Activated naive CD4-positive, alpha-beta T cell treated with anti-CD3 and anti-CD28 coated beads for 36 hours (primary cell): Measurements from ENCODE around the gene NEK11. TPM values are rescaled to one million over a fixed set of nuclear protein-coding genes. Genes with fewer than 3 reads are reported as not detected.

ENCODE experiments used
- CTCF ChIA-PET: fragments of 350-600 bp; sonication (Branson Sonifier 250); formaldehyde crosslinking; loops from one replicate; lab custom pipeline; 2021; ENCODE audit warnings: antibody characterized with exemption; lab: Charles Lee
- DNase-seq: peaks from one replicate; pipeline ENCODE4 v3.0.0-alpha.2; 2020
- H3K27ac Mint-ChIP-seq: one replicate; pipeline ENCODE4 v1.8.0; 2021; ENCODE audit warnings: mild to moderate bottlenecking, mixed read lengths
- H3K27me3 Mint-ChIP-seq: one replicate; pipeline ENCODE4 v1.8.0; 2021; ENCODE audit warnings: low read depth, mixed read lengths
- H3K36me3 Mint-ChIP-seq: one replicate; pipeline ENCODE4 v1.8.0; 2021; ENCODE audit warnings: low read depth, mixed read lengths
- H3K4me1 Mint-ChIP-seq: one replicate; pipeline ENCODE4 v1.8.0; 2021; ENCODE audit warnings: low read depth, mixed read lengths
- H3K4me3 Mint-ChIP-seq: one replicate; pipeline ENCODE4 v1.8.0; 2021; ENCODE audit warnings: mild to moderate bottlenecking, moderate library complexity, mixed read lengths
- H3K9me3 Mint-ChIP-seq: one replicate; pipeline ENCODE4 v1.8.0; 2021; ENCODE audit warnings: mixed read lengths
- intact Hi-C: fragments of 100-400 bp; cut with micrococcal nuclease; formaldehyde crosslinking; loops from one replicate; pipeline ENCODE4 v1.15.1; 2023
- total RNA-seq, 2 experiments: library from RNA; stranded (reverse); gene quantifications; one replicate each; pipeline ENCODE4 v1.2.3, GENCODE V29; 2021

NEK11 gene
- total RNA-seq, 2 experiments from 2014 or later: 1.1 to 1.9 TPM

DNA sequence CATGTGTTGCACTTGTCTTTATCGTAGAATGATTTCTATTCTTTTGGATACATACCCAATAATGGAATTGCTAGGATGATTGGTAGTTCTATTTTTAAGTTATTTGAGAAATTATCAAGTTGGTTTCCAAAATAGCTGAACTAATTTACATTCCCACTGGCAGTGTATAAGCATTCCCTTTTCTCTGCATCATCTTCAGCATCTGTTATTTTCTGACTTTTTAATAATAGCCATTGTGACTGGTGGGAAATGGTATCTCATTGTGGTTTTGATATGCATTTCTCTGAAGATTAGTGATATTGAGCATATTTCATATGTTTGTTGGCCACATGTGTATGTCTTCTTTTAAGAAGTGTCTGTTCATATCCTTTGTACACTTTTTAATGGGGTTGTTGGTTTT lies 273.2 kb downstream of the NEK11 start:
- no peak overlapping the region for H3K4me3 Mint-ChIP-seq
- intact Hi-C loops: no loop called here
- no peaks in the 10 kb centered on the region for H3K9me3 Mint-ChIP-seq
- DNase-seq: no peak
- no peaks in the 10 kb centered on the region for H3K4me1 Mint-ChIP-seq
- H3K36me3 Mint-ChIP-seq: no peaks in the 10 kb centered on the region
- CTCF ChIA-PET: no interaction called here
- peaks cover 7% of the 10 kb centered on the region for H3K27me3 Mint-ChIP-seq
- H3K27ac Mint-ChIP-seq: no peak overlapping the region

GRCh38 chr3:131303848-131304247 lies 277.2 kb downstream of the NEK11 start:
- Mint-ChIP-seq H3K4me3 (no peak overlapping the region), H3K27me3 (peaks cover 7% of the 10 kb centered on the region), H3K36me3 (no peaks in the 10 kb centered on the region), H3K27ac (no peak overlapping the region), H3K9me3 (no peaks in the 10 kb centered on the region), H3K4me1 (no peaks in the 10 kb centered on the region)
- DNase-seq: no peak
- CTCF ChIA-PET: no interaction called here
- intact Hi-C loops: no loop called here

DNA sequence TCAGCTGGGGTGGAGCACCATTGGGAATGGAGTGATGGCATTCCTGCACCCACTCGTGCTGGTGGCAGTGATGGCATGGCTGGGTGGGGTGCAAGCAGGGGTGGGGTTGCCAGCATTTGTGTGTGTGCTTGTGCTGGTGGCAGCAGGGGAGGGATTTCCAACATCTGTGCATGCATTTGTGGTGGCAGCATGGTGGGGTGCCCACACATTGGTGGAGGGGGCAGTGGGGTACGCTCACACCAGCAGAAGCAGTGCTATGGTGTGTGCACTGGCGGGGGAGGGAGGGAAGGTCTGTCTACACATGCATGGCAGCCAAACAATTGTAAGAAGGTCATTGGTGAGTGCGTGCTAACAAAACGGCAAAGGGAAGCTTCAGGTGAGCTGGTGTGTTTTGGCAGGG lies 278.2 kb downstream of the NEK11 start:
- no peaks in the 10 kb centered on the region for H3K36me3 Mint-ChIP-seq
- no peak overlapping the region for H3K4me3 Mint-ChIP-seq
- no peaks in the 10 kb centered on the region for H3K9me3 Mint-ChIP-seq
- intact Hi-C loops: no loop called here
- H3K27ac Mint-ChIP-seq: no peak overlapping the region
- H3K4me1 Mint-ChIP-seq: no peaks in the 10 kb centered on the region
- CTCF ChIA-PET: no interaction called here
- peaks cover 7% of the 10 kb centered on the region for H3K27me3 Mint-ChIP-seq
- DNase-seq: no peak

- H3K27ac Mint-ChIP-seq: no peak overlapping the region
- H3K4me1 Mint-ChIP-seq: no peaks in the 10 kb centered on the region
- DNase-seq: no peak
- peaks cover 7% of the 10 kb centered on the region for H3K27me3 Mint-ChIP-seq
- H3K4me3 Mint-ChIP-seq: no peak overlapping the region
- no peaks in the 10 kb centered on the region for H3K9me3 Mint-ChIP-seq
- H3K36me3 Mint-ChIP-seq: no peaks in the 10 kb centered on the region
- intact Hi-C loops: no loop called here
- CTCF ChIA-PET: no interaction called here
These were observed 279.6 kb downstream of the NEK11 start for GRCh38 chr3:131306242-131306641.

DNA sequence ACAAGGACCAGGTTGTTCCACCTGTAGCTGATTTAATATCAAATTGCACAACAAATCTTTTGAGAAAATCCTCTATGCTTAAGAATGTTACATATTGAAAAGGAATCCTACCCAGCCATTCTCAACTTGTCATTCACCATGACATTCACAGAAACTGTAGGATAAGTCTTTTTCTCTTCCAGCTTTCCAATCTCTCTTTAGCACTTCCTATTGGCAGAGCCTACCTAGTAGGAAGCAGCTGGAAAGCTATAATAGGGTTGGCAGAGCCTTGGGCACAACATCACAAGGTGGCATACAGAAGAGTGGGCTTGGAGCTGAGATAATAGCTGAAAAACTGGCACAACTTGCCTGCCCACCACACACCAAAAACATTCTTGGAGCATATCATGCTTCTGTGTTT lies 287.6 kb downstream of the NEK11 start:
- CTCF ChIA-PET: no interaction called here
- H3K27ac Mint-ChIP-seq: no peak overlapping the region
- no peak overlapping the region for H3K4me3 Mint-ChIP-seq
- intact Hi-C loops: no loop called here
- DNase-seq: no peak
- no peaks in the 10 kb centered on the region for H3K9me3 Mint-ChIP-seq
- no peaks in the 10 kb centered on the region for H3K36me3 Mint-ChIP-seq
- peaks cover 4% of the 10 kb centered on the region for H3K27me3 Mint-ChIP-seq
- no peaks in the 10 kb centered on the region for H3K4me1 Mint-ChIP-seq

- H3K27ac Mint-ChIP-seq: no peak overlapping the region
- CTCF ChIA-PET: no interaction called here
- no peaks in the 10 kb centered on the region for H3K9me3 Mint-ChIP-seq
- peaks cover 4% of the 10 kb centered on the region for H3K27me3 Mint-ChIP-seq
- H3K4me3 Mint-ChIP-seq: no peak overlapping the region
- no peaks in the 10 kb centered on the region for H3K4me1 Mint-ChIP-seq
- no peak for DNase-seq
- no peaks in the 10 kb centered on the region for H3K36me3 Mint-ChIP-seq
- intact Hi-C loops: no loop called here
These were observed 288.5 kb downstream of the NEK11 start for GRCh38 chr3:131315162-131315561.

DNA sequence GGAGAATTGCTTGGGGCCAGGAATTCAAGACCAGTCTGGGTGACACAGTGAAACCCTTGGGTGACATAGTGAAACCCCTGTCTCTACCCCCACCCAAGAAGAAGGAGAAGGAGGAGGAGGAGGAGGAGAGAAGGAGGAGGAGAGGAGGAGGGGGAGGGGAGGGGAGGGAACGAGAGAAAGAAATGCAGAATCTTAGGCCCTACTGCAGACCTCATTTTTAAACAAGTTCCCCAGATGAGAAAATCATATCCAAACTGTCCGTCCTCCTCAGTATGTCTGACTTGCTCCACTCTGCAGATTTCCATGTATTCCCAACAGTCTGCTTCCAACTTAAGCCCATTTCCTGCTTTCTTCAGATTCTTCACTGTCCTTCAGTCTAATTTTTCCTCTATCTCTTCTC lies 291.0 kb downstream of the NEK11 start:
- no peak overlapping the region for H3K4me3 Mint-ChIP-seq

GRCh38 chr3:131323014-131323413 lies 296.3 kb downstream of the NEK11 start:
- no peaks in the 10 kb centered on the region for H3K4me1 Mint-ChIP-seq
- intact Hi-C loops: no loop called here
- H3K9me3 Mint-ChIP-seq: no peaks in the 10 kb centered on the region
- no peak overlapping the region for H3K27ac Mint-ChIP-seq
- no peak for DNase-seq
- H3K36me3 Mint-ChIP-seq: no peaks in the 10 kb centered on the region
- H3K4me3 Mint-ChIP-seq: no peak overlapping the region
- H3K27me3 Mint-ChIP-seq: peaks cover 4% of the 10 kb centered on the region
- CTCF ChIA-PET: no interaction called here

More for the DNA sequence above, 291.0 kb downstream of the NEK11 start:
- H3K9me3 Mint-ChIP-seq: no peaks in the 10 kb centered on the region
- H3K27ac Mint-ChIP-seq: no peak overlapping the region
- peaks cover 4% of the 10 kb centered on the region for H3K27me3 Mint-ChIP-seq
- CTCF ChIA-PET: no interaction called here
- H3K36me3 Mint-ChIP-seq: no peaks in the 10 kb centered on the region
- no peaks in the 10 kb centered on the region for H3K4me1 Mint-ChIP-seq
- DNase-seq: no peak
- intact Hi-C loops: no loop called here

- intact Hi-C loops: no loop called here
- Mint-ChIP-seq H3K36me3 (no peaks in the 10 kb centered on the region), H3K4me1 (no peaks in the 10 kb centered on the region), H3K27me3 (peaks cover 4% of the 10 kb centered on the region), H3K4me3 (no peak overlapping the region), H3K27ac (no peak overlapping the region), H3K9me3 (no peaks in the 10 kb centered on the region)
- no peak for DNase-seq
- CTCF ChIA-PET: no interaction called here
These were observed 297.1 kb downstream of the NEK11 start for GRCh38 chr3:131323792-131324191.

DNA sequence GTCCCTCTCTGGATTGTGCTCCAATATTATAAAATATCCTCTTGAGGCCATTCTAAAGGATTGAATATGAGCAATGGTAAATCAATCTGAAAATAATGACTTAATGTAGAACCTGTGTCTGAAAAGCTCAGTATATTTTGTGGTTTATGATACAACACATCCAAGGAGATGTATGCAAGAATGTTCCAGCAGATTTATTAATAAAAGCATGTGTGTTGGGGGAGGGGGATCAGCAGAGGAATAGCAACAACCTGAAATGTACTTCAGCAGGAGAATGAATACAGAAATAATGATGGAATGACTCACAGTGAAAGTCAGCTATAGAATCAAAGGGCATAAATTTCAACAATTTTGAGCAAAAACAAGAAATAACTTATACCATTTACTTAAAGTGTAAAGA lies 298.2 kb downstream of the NEK11 start:
- Mint-ChIP-seq H3K36me3 (no peaks in the 10 kb centered on the region), H3K27me3 (peaks cover 9% of the 10 kb centered on the region), H3K27ac (no peak overlapping the region), H3K4me1 (no peaks in the 10 kb centered on the region), H3K9me3 (no peaks in the 10 kb centered on the region), H3K4me3 (no peak overlapping the region)
- CTCF ChIA-PET: no interaction called here
- DNase-seq: no peak
- intact Hi-C loops: no loop called here

DNA sequence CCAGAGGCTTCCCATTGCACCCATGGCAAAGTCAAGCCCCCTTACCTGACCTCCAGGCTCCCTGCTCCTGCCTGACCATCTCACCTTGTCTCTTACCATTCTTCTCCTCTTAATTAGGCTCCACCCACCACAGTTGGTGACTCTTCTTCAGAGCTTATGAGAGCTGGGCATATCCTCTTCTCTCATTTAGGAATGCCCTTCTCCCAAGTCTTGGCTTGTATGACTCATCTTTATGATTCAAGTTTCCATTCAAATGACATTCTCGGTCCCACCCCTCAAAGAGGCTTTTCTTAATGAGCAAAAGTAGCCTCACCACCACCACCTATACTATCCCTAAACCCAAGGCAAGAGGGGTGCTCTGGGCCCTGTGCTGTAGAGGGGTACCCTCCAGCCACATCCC lies 299.6 kb downstream of the NEK11 start:
- H3K36me3 Mint-ChIP-seq: no peaks in the 10 kb centered on the region
- CTCF ChIA-PET: no interaction called here

GRCh38 chr3:131328721-131329120 lies 302.0 kb downstream of the NEK11 start:
- Mint-ChIP-seq H3K4me3 (no peak overlapping the region), H3K27ac (no peak overlapping the region), H3K9me3 (no peaks in the 10 kb centered on the region), H3K27me3 (peaks cover 8% of the 10 kb centered on the region), H3K4me1 (no peaks in the 10 kb centered on the region), H3K36me3 (no peaks in the 10 kb centered on the region)
- CTCF ChIA-PET: no interaction called here
- intact Hi-C loops: no loop called here
- DNase-seq: no peak

More for the DNA sequence above, 299.6 kb downstream of the NEK11 start:
- no peak overlapping the region for H3K27ac Mint-ChIP-seq
- no peak overlapping the region for H3K4me3 Mint-ChIP-seq
- H3K9me3 Mint-ChIP-seq: no peaks in the 10 kb centered on the region
- H3K27me3 Mint-ChIP-seq: peaks cover 10% of the 10 kb centered on the region
- intact Hi-C loops: no loop called here
- DNase-seq: no peak
- no peaks in the 10 kb centered on the region for H3K4me1 Mint-ChIP-seq

DNA sequence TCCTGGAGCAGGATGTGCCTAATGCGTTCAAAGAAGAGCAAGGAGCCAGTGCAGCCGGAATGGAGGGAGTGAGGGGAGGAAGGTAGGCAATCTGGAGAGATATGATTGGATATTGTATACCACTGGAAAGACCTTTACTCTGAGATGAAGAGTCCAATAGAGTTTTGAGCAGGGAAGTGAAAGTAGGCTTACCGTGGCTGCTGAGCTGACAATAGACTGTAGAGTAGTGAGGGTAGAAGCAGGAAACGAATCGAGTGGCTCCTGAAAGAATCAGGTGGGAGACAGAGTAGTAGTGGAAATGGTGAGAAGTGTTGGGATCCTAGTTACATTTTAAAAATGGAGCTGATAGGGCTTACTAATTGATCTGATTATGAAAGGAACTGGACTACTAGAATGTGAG lies 303.1 kb downstream of the NEK11 start:
- no peak overlapping the region for H3K4me3 Mint-ChIP-seq
- no peaks in the 10 kb centered on the region for H3K4me1 Mint-ChIP-seq
- peaks cover 8% of the 10 kb centered on the region for H3K27me3 Mint-ChIP-seq
- no peaks in the 10 kb centered on the region for H3K36me3 Mint-ChIP-seq
- CTCF ChIA-PET: no interaction called here
- no peak overlapping the region for H3K27ac Mint-ChIP-seq
- no peak for DNase-seq
- no peaks in the 10 kb centered on the region for H3K9me3 Mint-ChIP-seq
- intact Hi-C loops: no loop called here
